B cell (primary cell): ENCODE data around the gene NDOR1. TPM values are rescaled to one million over a fixed set of nuclear protein-coding genes. Genes with fewer than 3 reads are reported as not detected.

Experiments
- ATAC-seq: fragments of 200-7000 bp; cut with Tn5 transposase; one replicate; pipeline ENCODE4 v1.10.0; 2021; ENCODE audit warnings: low read depth, mild to moderate bottlenecking, moderate number of reproducible peaks, moderate library complexity
- CTCF ChIA-PET: fragments of 350-600 bp; sonication (Branson Sonifier 250); formaldehyde crosslinking; loops from one replicate; lab custom pipeline; 2021; ENCODE audit warnings: antibody characterized with exemption, inconsistent platforms; lab: Charles Lee
- POLR2A ChIA-PET: fragments of 350-600 bp; sonication (Branson Sonifier 250); formaldehyde crosslinking; loops from one replicate; lab custom pipeline; 2021; ENCODE audit warnings: antibody characterized with exemption; lab: Charles Lee
- DNase-seq: peaks from one replicate; pipeline ENCODE4 v3.0.0; 2013
- H2AFZ ChIP-seq: 2 replicates; pipeline ENCODE4 v1.6.1; 2012; ENCODE audit warnings: mild to moderate bottlenecking, low read depth, low read length; ENCODE audit not compliant: insufficient read depth, poor library complexity, severe bottlenecking
- H3K27ac ChIP-seq, 2 donors: 1 replicate in 1 of 2; 2 replicates in 1 of 2; pipeline ENCODE4 v1.5.1; 2012 to 2013; ENCODE audit warnings: low read length in 2 of 2, mild to moderate bottlenecking in 2 of 2, moderate library complexity in 1 of 2
- H3K27me3 ChIP-seq, 4 experiments: fragments of 200-600 bp in 1 of 4; sonication (generic) in 1 of 4; replicated peaks in 1 of 4; 1 replicate in 2 of 4; 2 replicates in 2 of 4; pipeline versions ENCODE4 v1.6.1 to v1.7.0; 2013 to 2016; ENCODE audit warnings: low read length in 3 of 4, mild to moderate bottlenecking in 2 of 4, mixed read lengths in 1 of 4, moderate library complexity in 1 of 4; ENCODE audit not compliant: insufficient read depth in 4 of 4, control insufficient read depth in 3 of 4; ENCODE audit errors: control extremely low read depth in 1 of 4
- H3K36me3 ChIP-seq, 2 experiments: replicated peaks in 1 of 2; 1 replicate in 1 of 2; 2 replicates in 1 of 2; pipeline versions ENCODE4 v1.6.1 to v1.7.1; 2013; ENCODE audit warnings: low read length in 1 of 2; ENCODE audit not compliant: insufficient read depth in 2 of 2, control insufficient read depth in 1 of 2; ENCODE audit errors: control extremely low read depth in 1 of 2, extremely low read depth in 1 of 2
- H3K4me1 ChIP-seq, 2 donors: fragments of 200-600 bp in 1 of 2; sonication (generic) in 1 of 2; 1 replicate in 1 of 2; 2 replicates in 1 of 2; pipeline versions ENCODE4 v1.5.1 to v1.6.1; 2013 to 2017; ENCODE audit warnings: low read length in 2 of 2; ENCODE audit not compliant: control insufficient read depth in 2 of 2, insufficient read depth in 2 of 2
- H3K4me2 ChIP-seq: replicated peaks from 2 replicates; pipeline ENCODE3; 2012; ENCODE audit warnings: mild to moderate bottlenecking, low read depth, low read length; ENCODE audit not compliant: poor library complexity, severe bottlenecking
- H3K4me3 ChIP-seq, 5 experiments: fragments of 200-600 bp in 1 of 5; sonication (generic) in 1 of 5; 1 replicate in 3 of 5; 2 replicates in 2 of 5; pipeline versions ENCODE4 v1.5.1 to v1.7.0; 2011 to 2016; ENCODE audit warnings: low read length in 4 of 5, mild to moderate bottlenecking in 4 of 5, low read depth in 2 of 5, control low read depth in 1 of 5, moderate library complexity in 1 of 5; ENCODE audit not compliant: insufficient read depth in 1 of 5; ENCODE audit errors: control extremely low read depth in 1 of 5, extremely low read depth in 1 of 5
- H3K79me2 ChIP-seq: fragments of 200-600 bp; sonication (generic); one replicate; pipeline ENCODE4 v1.6.0; 2016; ENCODE audit warnings: low read length; ENCODE audit not compliant: control insufficient read depth, insufficient read depth
- H3K9ac ChIP-seq: fragments of 200-600 bp; sonication (generic); 2 replicates; pipeline ENCODE4 v1.6.1; 2017; ENCODE audit warnings: mild to moderate bottlenecking, low read length, moderate library complexity
- H3K9me3 ChIP-seq, 3 donors: one replicate each; pipeline versions ENCODE4 v1.6.1 to v1.7.1; 2013; ENCODE audit warnings: low read length in 2 of 3; ENCODE audit not compliant: control insufficient read depth in 2 of 3, insufficient read depth in 1 of 3; ENCODE audit errors: control extremely low read depth in 1 of 3
- H4K20me1 ChIP-seq: 2 replicates; pipeline ENCODE4 v1.6.0; 2012; ENCODE audit warnings: mild to moderate bottlenecking, low read length; ENCODE audit not compliant: insufficient read depth, control insufficient read depth, poor library complexity, severe bottlenecking
- H3K27ac Mint-ChIP-seq: one replicate; pipeline ENCODE4 v1.8.0; 2021; ENCODE audit warnings: mixed read lengths
- H3K27me3 Mint-ChIP-seq: one replicate; pipeline ENCODE4 v1.8.0; 2021; ENCODE audit warnings: mixed read lengths
- H3K4me1 Mint-ChIP-seq: one replicate; pipeline ENCODE4 v1.8.0; 2021; ENCODE audit warnings: mixed read lengths
- H3K4me3 Mint-ChIP-seq: one replicate; pipeline ENCODE4 v1.8.0; 2021; ENCODE audit warnings: mixed read lengths
- H3K9me3 Mint-ChIP-seq: one replicate; pipeline ENCODE4 v1.8.0; 2022; ENCODE audit warnings: mixed read lengths; ENCODE audit not compliant: insufficient read depth
- CTCF ChIP-seq: fragments of 200-600 bp; IDR thresholded peaks from one replicate; pipeline ENCODE4 v1.8.0; 2022; ENCODE audit warnings: antibody characterized with exemption, mild to moderate bottlenecking
- EZH2 ChIP-seq: IDR thresholded peaks from 2 replicates; pipeline ENCODE4 v1.6.1; 2012; ENCODE audit warnings: borderline replicate concordance, low read depth, mild to moderate bottlenecking, moderate library complexity, low read length; ENCODE audit not compliant: insufficient read depth, poor library complexity, severe bottlenecking
- WGBS: methylation state at CpG from one replicate; pipeline ENCODE4 v1.1.5; 2013; ENCODE audit warnings: missing lambda C conversion rate; ENCODE audit not compliant: insufficient coverage; 5-methylcytosine and 5-hydroxymethylcytosine counted together
- intact Hi-C: fragments of 100-400 bp; cut with micrococcal nuclease; formaldehyde crosslinking; loops from one replicate; pipeline ENCODE4 v1.10.0; 2022
- polyA plus RNA-seq: library from polyadenylated mRNA; depleted of rRNA; stranded (reverse); fragments of >200 nt; gene quantifications from 2 replicates; pipeline ENCODE4 v1.2.3, GENCODE V29; 2012
- total RNA-seq, 2 donors: library from RNA; stranded (reverse); fragments of 120-200 nt in 1 of 2; gene quantifications; 1 replicate in 1 of 2; 2 replicates in 1 of 2; pipeline versions ENCODE4 v1.2.3 to v1.2.4, GENCODE V29; 2013 to 2022

NDOR1 gene
- total and polyA plus RNA-seq, 2 donors (not counting 1 experiment from before 2014, with no cell fraction given) = 36.4 to 40.9 TPM

- peaks cover 27 to 32% of the 10 kb centered on the region in 2 donors for H3K4me1 ChIP-seq
- WGBS = 94% methylated on average over 21 of the region's 23 CpGs
- no peak overlapping the region for H3K27ac Mint-ChIP-seq
- no peak for DNase-seq
- H3K79me2 ChIP-seq = peaks cover 4% of the 10 kb centered on the region
- CTCF ChIA-PET = interaction anchor here (0.9 to 1.2 kb wide), 2 partner anchors 113 to 136 kb away, joined by 3 to 4 read pairs; no protein-coding TSS in a partner anchor
- no peaks in the 10 kb centered on the region for H3K9me3 Mint-ChIP-seq
- no peak overlapping the region for H3K27ac ChIP-seq
- POLR2A ChIA-PET = no interaction called here
- no peak for ATAC-seq
- peaks cover 4% of the 10 kb centered on the region for H3K27me3 Mint-ChIP-seq
- H2AFZ ChIP-seq = no peak overlapping the region
- H3K9ac ChIP-seq = no peak overlapping the region
- H3K4me3 ChIP-seq = no peak overlapping the region
- H4K20me1 ChIP-seq = no peaks in the 10 kb centered on the region
- H3K36me3 ChIP-seq = no peaks in the 10 kb centered on the region
- intact Hi-C loops = no loop called here
- peaks cover 21% of the 10 kb centered on the region for H3K4me1 Mint-ChIP-seq
- no peak overlapping the region for H3K4me2 ChIP-seq
- peaks cover 0 to 36% (median 2%) of the 10 kb centered on the region in 4 experiments for H3K27me3 ChIP-seq
- TF ChIP-seq CTCF = no peak
- no peak for TF ChIP-seq EZH2
- H3K9me3 ChIP-seq = peaks cover 0 to 3% (median 0%) of the 10 kb centered on the region in 3 donors
- no peak overlapping the region for H3K4me3 Mint-ChIP-seq
Measured at GRCh38 chr9:137231372-137232039, 26.0 kb downstream of the NDOR1 start.

- Histone ChIP-seq H3K9me3 (peaks cover 0 to 3% (median 0%) of the 10 kb centered on the region in 3 donors), H3K4me1 (peaks cover 33 to 37% of the 10 kb centered on the region in 2 donors), H4K20me1 (no peaks in the 10 kb centered on the region), H3K79me2 (peaks cover 5% of the 10 kb centered on the region), H3K27ac (no peak overlapping the region), H3K4me2 (no peak overlapping the region), H3K9ac (no peak overlapping the region), H3K27me3 (peaks cover 0 to 31% (median 2%) of the 10 kb centered on the region in 4 experiments), H3K4me3 (no peak overlapping the region), H3K36me3 (no peaks in the 10 kb centered on the region), H2AFZ (no peak overlapping the region)
- no peak overlapping the region for H3K27ac Mint-ChIP-seq
- intact Hi-C loops = no loop called here
- WGBS = 73% methylated on average over 9 of the region's 10 CpGs
- ATAC-seq = no peak
- H3K27me3 Mint-ChIP-seq = peaks cover 4% of the 10 kb centered on the region
- no peak for DNase-seq
- H3K4me3 Mint-ChIP-seq = no peak overlapping the region
- CTCF ChIA-PET = no interaction called here
- POLR2A ChIA-PET = no interaction called here
- H3K4me1 Mint-ChIP-seq = peaks cover 26% of the 10 kb centered on the region
- TF ChIP-seq EZH2 (no peak), CTCF (no peak)
- H3K9me3 Mint-ChIP-seq = no peaks in the 10 kb centered on the region
Measured at GRCh38 chr9:137232101-137232500, 26.6 kb downstream of the NDOR1 start.
